Measurements from ENCODE around the gene TMC4. TPM values are rescaled to one million over a fixed set of nuclear protein-coding genes. Genes with fewer than 3 reads are reported as not detected.
A peak's percentile ranks its signal among the peaks of the same experiment; 100 is the strongest.

TMC4 gene
- total RNA-seq, 6 donors from 2014 or later, result 35.7 to 116 (median 48.5) TPM

DNA sequence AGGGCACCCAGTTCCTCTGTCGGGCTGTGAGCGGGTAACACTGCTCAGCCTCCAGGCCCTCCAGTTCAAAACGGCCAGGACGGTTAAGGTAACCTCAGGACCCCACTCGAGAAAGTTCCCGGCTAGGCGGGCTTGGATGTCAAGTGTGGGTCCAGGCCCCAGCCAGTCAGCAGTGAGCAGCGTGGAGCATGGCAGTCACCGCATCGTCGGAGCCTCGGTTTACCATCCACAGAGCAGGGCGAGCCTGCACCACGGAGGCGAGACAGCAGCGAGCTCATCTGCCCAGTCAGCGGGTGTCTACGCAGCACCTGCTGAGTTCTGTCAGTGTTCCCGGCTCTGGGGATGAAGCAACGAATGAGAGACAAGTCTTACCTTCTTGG lies 43.4 kb downstream of the TMC4 start:
- TF ChIP-seq POLR2AphosphoS5 (IDR thresholded peaks at IDR 0.05) (no peak), EP300 (IDR thresholded peaks at IDR 0.05) (no peak), POLR2A (IDR thresholded peaks at IDR 0.05) (no peak)
- 99% methylated on average over 20 of the region's 20 CpGs for WGBS, 2 donors

GRCh38 chr19:54128796-54129616 lies 44.0 kb downstream of the TMC4 start:
- WGBS, 2 donors, result 96 to 97% methylated on average over 22 to 32 of the region's 41 CpGs
- H3K4me3 ChIP-seq, result no peak overlapping the region
- H3K27ac ChIP-seq, result no peak overlapping the region
- no peak for ATAC-seq (ENCODE audit: low FRiP score in 2 of 2)
- H3K36me3 ChIP-seq, result peaks cover 37 to 82% (median 73%) of the 10 kb centered on the region in 4 donors
- no peak for TF ChIP-seq POLR2A (IDR thresholded peaks at IDR 0.05)
- no peak for TF ChIP-seq CTCF (IDR thresholded peaks at IDR 0.05)
- TF ChIP-seq POLR2AphosphoS5 (IDR thresholded peaks at IDR 0.05), result no peak
- no peak for TF ChIP-seq EP300 (IDR thresholded peaks at IDR 0.05)
- peak in 1 of 2 donors; percentile 79 for DNase-seq
- H3K9me3 ChIP-seq, result no peaks in the 10 kb centered on the region
- H3K4me1 ChIP-seq, result no peaks in the 10 kb centered on the region
- no peaks in the 10 kb centered on the region for H3K27me3 ChIP-seq

More for the DNA sequence above, 43.4 kb downstream of the TMC4 start:
- no peaks in the 10 kb centered on the region for H3K4me1 ChIP-seq
- ATAC-seq (ENCODE audit: low FRiP score in 2 of 2) (no peak), DNase-seq (no peak)
- H3K9me3 ChIP-seq, result no peaks in the 10 kb centered on the region
- no peak overlapping the region for H3K27ac ChIP-seq
- no peak overlapping the region for H3K4me3 ChIP-seq
- H3K36me3 ChIP-seq, result peaks cover 31 to 76% (median 67%) of the 10 kb centered on the region in 4 donors
- no peaks in the 10 kb centered on the region for H3K27me3 ChIP-seq

DNA sequence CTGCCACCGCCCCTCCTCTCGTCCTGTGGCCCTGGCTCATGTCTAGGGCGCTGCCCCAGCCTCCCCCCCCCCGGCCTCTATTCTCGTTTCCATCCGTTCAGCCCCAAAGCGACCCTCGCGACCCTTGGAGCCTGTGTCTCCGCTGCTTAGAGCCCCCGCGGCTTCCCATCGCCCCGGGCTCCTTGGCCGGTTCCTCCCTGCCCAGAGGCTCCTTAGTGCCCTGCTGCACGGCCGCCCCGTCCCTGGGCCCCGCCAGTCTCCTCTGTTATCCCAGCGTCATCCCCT lies 44.6 kb downstream of the TMC4 start:
- DNase-seq, result no peak

GRCh38 chr19:54127688-54128440 lies 45.1 kb downstream of the TMC4 start:
- no peak for ATAC-seq (ENCODE audit: low FRiP score in 2 of 2)
- Histone ChIP-seq H3K36me3 (peaks cover 45 to 94% (median 84%) of the 10 kb centered on the region in 4 donors), H3K27me3 (no peaks in the 10 kb centered on the region), H3K27ac (no peak overlapping the region), H3K9me3 (no peaks in the 10 kb centered on the region), H3K4me1 (no peaks in the 10 kb centered on the region), H3K4me3 (no peak overlapping the region)
- 93 to 98% methylated on average over 23 to 38 of the region's 44 CpGs for WGBS, 2 donors
- DNase-seq, result peak in 1 of 2 donors; percentile 78
- TF ChIP-seq EP300 (IDR thresholded peaks at IDR 0.05) (no peak), CTCF (IDR thresholded peaks at IDR 0.05) (no peak), POLR2A (IDR thresholded peaks at IDR 0.05) (no peak), POLR2AphosphoS5 (IDR thresholded peaks at IDR 0.05) (no peak)

More for the DNA sequence above, 44.6 kb downstream of the TMC4 start:
- ATAC-seq (ENCODE audit: low FRiP score in 2 of 2), result no peak
- no peaks in the 10 kb centered on the region for H3K4me1 ChIP-seq
- no peak overlapping the region for H3K4me3 ChIP-seq
- 90 to 96% methylated on average over 20 of the region's 20 CpGs for WGBS, 2 donors
- H3K27ac ChIP-seq, result no peak overlapping the region
- TF ChIP-seq POLR2AphosphoS5 (IDR thresholded peaks at IDR 0.05) (no peak), EP300 (IDR thresholded peaks at IDR 0.05) (no peak), POLR2A (IDR thresholded peaks at IDR 0.05) (no peak), CTCF (IDR thresholded peaks at IDR 0.05) (no peak)
- no peaks in the 10 kb centered on the region for H3K9me3 ChIP-seq
- H3K27me3 ChIP-seq, result no peaks in the 10 kb centered on the region
- H3K36me3 ChIP-seq, result peaks cover 41 to 89% (median 79%) of the 10 kb centered on the region in 4 donors

GRCh38 chr19:54125713-54126112 lies 47.2 kb downstream of the TMC4 start:
- H3K36me3 ChIP-seq, result peaks cover 51 to 92% (median 90%) of the 10 kb centered on the region in 4 donors
- DNase-seq (no peak), ATAC-seq (ENCODE audit: low FRiP score in 2 of 2) (no peak)

More at GRCh38 chr19:54125713-54126112, 47.2 kb downstream of the TMC4 start:
- Histone ChIP-seq H3K9me3 (no peaks in the 10 kb centered on the region), H3K4me1 (no peaks in the 10 kb centered on the region), H3K4me3 (no peak overlapping the region), H3K27me3 (no peaks in the 10 kb centered on the region), H3K27ac (no peak overlapping the region)
- 76 to 88% methylated on average over 4 to 9 of the region's 9 CpGs for WGBS, 2 donors
- TF ChIP-seq POLR2AphosphoS5 (IDR thresholded peaks at IDR 0.05), result no peak
- TF ChIP-seq EP300 (IDR thresholded peaks at IDR 0.05), result no peak
- no peak for TF ChIP-seq CTCF (IDR thresholded peaks at IDR 0.05)
- no peak for TF ChIP-seq POLR2A (IDR thresholded peaks at IDR 0.05)
